NT2/D1 (cell line): ENCODE results near the gene ZNF292.

ENCODE experiments used
- SUZ12 ChIP-seq: IDR thresholded peaks from 2 replicates; pipeline ENCODE4 v1.6.1; 2011; ENCODE audit not compliant: insufficient read length, insufficient read depth; ENCODE audit errors: extremely low read depth
- YY1 ChIP-seq: IDR thresholded peaks from 2 replicates; pipeline ENCODE4 v1.6.1; 2011; ENCODE audit not compliant: insufficient read length, insufficient read depth

GRCh38 chr6:87146363-87146762 is 9.0 kb upstream of the ZNF292 start:
- no peak for TF ChIP-seq SUZ12
- TF ChIP-seq YY1: no peak
